ENCODE measurements around the gene KIF1A. TPM values are rescaled to one million over a fixed set of nuclear protein-coding genes. Genes with fewer than 3 reads are reported as not detected.

Gene KIF1A
- total and polyA plus RNA-seq, 2 donors (not counting 3 experiments of a cell fraction or from before 2014, with no cell fraction given): 0.11 to 0.64 TPM

GRCh38 chr2:240745962-240746361 lies 74.1 kb downstream of the KIF1A start:
- Histone ChIP-seq H3K9ac (replicated peaks; ENCODE audit: extremely low read depth, insufficient read depth, low read length) (no peak overlapping the region), H3K36me3 (ENCODE audit: control insufficient read depth in 2 of 2, extremely low read depth in 1 of 2, insufficient read depth in 2 of 2, low read length in 2 of 2) (no peaks in the 10 kb centered on the region), H4K20me1 (replicated peaks; ENCODE audit: control insufficient read depth, extremely low read depth, insufficient read depth, low read length) (no peaks in the 10 kb centered on the region), H2AFZ (ENCODE audit: low read depth, low read length) (no peak overlapping the region), H3K79me2 (ENCODE audit: control insufficient read depth, insufficient read depth, low read length) (no peaks in the 10 kb centered on the region), H3K4me1 (ENCODE audit: control insufficient read depth, extremely low read depth, insufficient read depth, low read length) (no peaks in the 10 kb centered on the region), H3K27ac (ENCODE audit: insufficient read depth, low read depth, low read length) (no peak overlapping the region), H3K9me1 (replicated peaks; ENCODE audit: control insufficient read depth, extremely low read depth, insufficient read depth, low read length) (no peaks in the 10 kb centered on the region), H3K27me3 (ENCODE audit: control insufficient read depth in 2 of 2, insufficient read depth in 2 of 2, low read length in 2 of 2) (no peaks in the 10 kb centered on the region), H3K9me3 (replicated peaks; ENCODE audit: control insufficient read depth, insufficient read depth, low read length) (no peaks in the 10 kb centered on the region), H3K4me3 (replicated peaks in 1 of 3; ENCODE audit: insufficient read depth in 1 of 3, low read depth in 1 of 3, low read length in 3 of 3) (no peak overlapping the region), H3K4me2 (ENCODE audit: insufficient read depth, low read length) (no peak overlapping the region)
- CTCF ChIA-PET: no interaction called here
- no TSS peak for BruUV-seq (replicated peaks)
- FAIRE-seq (no peak), DNase-seq (ENCODE audit: low read depth, low spot score) (no peak)
- POLR2A ChIA-PET: no interaction called here
- intact Hi-C loops (cut with micrococcal nuclease) (no loop called here), dilution Hi-C loops (cut with MboI; ENCODE audit: extremely low pct_ligation_motif_present, low sequenced_read_pairs) (no loop called here)
- TF ChIP-seq MYC (IDR thresholded peaks at IDR 0.05; ENCODE audit: low read depth, low read length): no peak

- Histone ChIP-seq H3K27me3 (ENCODE audit: control insufficient read depth in 2 of 2, insufficient read depth in 2 of 2, low read length in 2 of 2) (no peaks in the 10 kb centered on the region), H3K4me1 (ENCODE audit: control insufficient read depth, extremely low read depth, insufficient read depth, low read length) (no peaks in the 10 kb centered on the region), H3K9ac (replicated peaks; ENCODE audit: extremely low read depth, insufficient read depth, low read length) (no peak overlapping the region), H4K20me1 (replicated peaks; ENCODE audit: control insufficient read depth, extremely low read depth, insufficient read depth, low read length) (no peaks in the 10 kb centered on the region), H3K4me3 (replicated peaks in 1 of 3; ENCODE audit: insufficient read depth in 1 of 3, low read depth in 1 of 3, low read length in 3 of 3) (no peak overlapping the region), H3K79me2 (ENCODE audit: control insufficient read depth, insufficient read depth, low read length) (no peaks in the 10 kb centered on the region), H3K36me3 (ENCODE audit: control insufficient read depth in 2 of 2, extremely low read depth in 1 of 2, insufficient read depth in 2 of 2, low read length in 2 of 2) (no peaks in the 10 kb centered on the region), H2AFZ (ENCODE audit: low read depth, low read length) (no peak overlapping the region), H3K9me3 (replicated peaks; ENCODE audit: control insufficient read depth, insufficient read depth, low read length) (no peaks in the 10 kb centered on the region), H3K9me1 (replicated peaks; ENCODE audit: control insufficient read depth, extremely low read depth, insufficient read depth, low read length) (no peaks in the 10 kb centered on the region), H3K4me2 (ENCODE audit: insufficient read depth, low read length) (no peak overlapping the region), H3K27ac (ENCODE audit: insufficient read depth, low read depth, low read length) (no peak overlapping the region)
- dilution Hi-C loops (cut with MboI; ENCODE audit: extremely low pct_ligation_motif_present, low sequenced_read_pairs): no loop called here
- ChIA-PET POLR2A (no interaction called here), CTCF (no interaction called here)
- TF ChIP-seq, protein P1, sequence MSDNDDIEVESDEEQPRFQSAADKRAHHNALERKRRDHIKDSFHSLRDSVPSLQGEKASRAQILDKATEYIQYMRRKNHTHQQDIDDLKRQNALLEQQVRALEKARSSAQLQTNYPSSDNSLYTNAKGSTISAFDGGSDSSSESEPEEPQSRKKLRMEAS (IDR thresholded peaks at IDR 0.05; ENCODE audit: insufficient read depth, insufficient read length): no peak
- TF ChIP-seq POLR2A (IDR thresholded peaks at IDR 0.05; ENCODE audit: low read depth, low read length): no peak
- TF ChIP-seq JUN (IDR thresholded peaks at IDR 0.05; ENCODE audit: borderline replicate concordance, insufficient read depth, insufficient read length, low read depth): no peak
- TF ChIP-seq FOS (IDR thresholded peaks at IDR 0.05; ENCODE audit: borderline replicate concordance, insufficient read depth, low read length): no peak
- TF ChIP-seq, protein P2, sequence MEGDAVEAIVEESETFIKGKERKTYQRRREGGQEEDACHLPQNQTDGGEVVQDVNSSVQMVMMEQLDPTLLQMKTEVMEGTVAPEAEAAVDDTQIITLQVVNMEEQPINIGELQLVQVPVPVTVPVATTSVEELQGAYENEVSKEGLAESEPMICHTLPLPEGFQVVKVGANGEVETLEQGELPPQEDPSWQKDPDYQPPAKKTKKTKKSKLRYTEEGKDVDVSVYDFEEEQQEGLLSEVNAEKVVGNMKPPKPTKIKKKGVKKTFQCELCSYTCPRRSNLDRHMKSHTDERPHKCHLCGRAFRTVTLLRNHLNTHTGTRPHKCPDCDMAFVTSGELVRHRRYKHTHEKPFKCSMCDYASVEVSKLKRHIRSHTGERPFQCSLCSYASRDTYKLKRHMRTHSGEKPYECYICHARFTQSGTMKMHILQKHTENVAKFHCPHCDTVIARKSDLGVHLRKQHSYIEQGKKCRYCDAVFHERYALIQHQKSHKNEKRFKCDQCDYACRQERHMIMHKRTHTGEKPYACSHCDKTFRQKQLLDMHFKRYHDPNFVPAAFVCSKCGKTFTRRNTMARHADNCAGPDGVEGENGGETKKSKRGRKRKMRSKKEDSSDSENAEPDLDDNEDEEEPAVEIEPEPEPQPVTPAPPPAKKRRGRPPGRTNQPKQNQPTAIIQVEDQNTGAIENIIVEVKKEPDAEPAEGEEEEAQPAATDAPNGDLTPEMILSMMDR (IDR thresholded peaks at IDR 0.05; ENCODE audit: extremely low read depth in 1 of 2, insufficient read depth in 1 of 2, low read depth in 1 of 2, low read length in 2 of 2): no peak
- no peak for TF ChIP-seq POLR2AphosphoS5 (IDR thresholded peaks at IDR 0.05; ENCODE audit: insufficient read depth, low read depth, low read length)
- no peak for TF ChIP-seq MYC (IDR thresholded peaks at IDR 0.05; ENCODE audit: low read depth, low read length)
- TF ChIP-seq GATA2 (IDR thresholded peaks at IDR 0.05; ENCODE audit: insufficient read depth, insufficient read length, low read depth, low read length): no peak
- TF ChIP-seq EZH2 (IDR thresholded peaks at IDR 0.05; ENCODE audit: borderline replicate concordance, low read depth, low read length, severe bottlenecking): no peak
- DNase-seq (ENCODE audit: low read depth, low spot score) (no peak), FAIRE-seq (no peak)
- intact Hi-C loops (cut with micrococcal nuclease): no loop called here
- no TSS peak for BruUV-seq (replicated peaks)
Measured at GRCh38 chr2:240745456-240745855, 74.6 kb downstream of the KIF1A start.

All from endothelial cell of umbilical vein (primary cell).